Upper lobe of left lung (tissue), 6 donors: ENCODE measurements around the gene CD300LB. TPM values are rescaled to one million over a fixed set of nuclear protein-coding genes. Genes with fewer than 3 reads are reported as not detected.
"Not testable (repeated sequence)": the region's sequence is repeated elsewhere in the genome, so short reads cannot be mapped to it uniquely, and the experiment has no call there.

ENCODE experiments used
- ATAC-seq, 2 donors: fragments of 200-7000 bp; cut with Tn5 transposase; one replicate each; pipeline ENCODE4 v1.9.1; 2022; ENCODE audit warnings: mild to moderate bottlenecking in 2 of 2, moderate library complexity in 2 of 2; ENCODE audit not compliant: low FRiP score in 2 of 2
- DNase-seq, 2 donors: peaks; one replicate each; pipeline ENCODE4 v3.0.0-alpha.2; 2019 to 2020
- H3K27ac ChIP-seq, 4 donors: fragments of 200-600 bp; sonication (generic); one replicate each; pipeline ENCODE4 v1.5.1; 2016 to 2019
- H3K27me3 ChIP-seq, 4 donors: fragments of 200-600 bp; sonication (generic); one replicate each; pipeline ENCODE4 v1.5.1; 2017 to 2019
- H3K36me3 ChIP-seq, 4 donors: fragments of 200-600 bp; sonication (generic); one replicate each; pipeline ENCODE4 v1.5.1; 2016 to 2019
- H3K4me1 ChIP-seq, 4 donors: fragments of 200-600 bp; sonication (generic); one replicate each; pipeline ENCODE4 v1.5.1; 2018 to 2019
- H3K4me3 ChIP-seq, 4 donors: fragments of 200-600 bp; sonication (generic); one replicate each; pipeline ENCODE4 v1.5.1; 2017 to 2019; ENCODE audit warnings: mild to moderate bottlenecking in 2 of 4, moderate library complexity in 1 of 4
- H3K9me3 ChIP-seq, 4 donors: fragments of 200-600 bp; sonication (generic); one replicate each; pipeline ENCODE4 v1.5.1; 2018 to 2019
- CTCF ChIP-seq, 6 experiments: fragments of 450-650 bp in 4 of 6; fragments of 200-600 bp in 2 of 6; sonication (generic) in 2 of 6; IDR thresholded peaks; one replicate each; pipeline ENCODE4 v1.5.1; 2016 to 2019; ENCODE audit warnings: antibody characterized with exemption in 6 of 6
- EP300 ChIP-seq, 4 donors: sonication (generic); formaldehyde crosslinking; IDR thresholded peaks; one replicate each; pipeline ENCODE4 v1.5.1; 2017; ENCODE audit warnings: antibody characterized with exemption in 4 of 4, control low read depth in 2 of 4
- POLR2A ChIP-seq, 4 donors: fragments of 450-650 bp; IDR thresholded peaks; one replicate each; pipeline ENCODE4 v1.5.1; 2016 to 2017; ENCODE audit warnings: antibody characterized with exemption in 4 of 4, mild to moderate bottlenecking in 2 of 4
- POLR2AphosphoS5 ChIP-seq, 2 donors: sonication (generic); formaldehyde crosslinking; IDR thresholded peaks; one replicate each; pipeline ENCODE4 v1.5.1; 2017; ENCODE audit warnings: antibody characterized with exemption in 2 of 2
- WGBS, 2 donors: methylation state at CpG; one replicate each; pipeline ENCODE4 v1.1.5; 2017 to 2018; 5-methylcytosine and 5-hydroxymethylcytosine counted together
- total RNA-seq, 6 donors: library from RNA; depleted of rRNA in 4 of 6; stranded (reverse); fragments of >200 nt in 4 of 6; gene quantifications; one replicate each; pipeline versions ENCODE4 v1.1.0 to v1.2.1, GENCODE V29; 2016 to 2021
- donor health status: DM: no; HTN: no; CAD: no; lungs with moderate emphysema.
- donor health status: DM: no; HTN: yes; CAD: no; lungs with severe emphysema.

The CD300LB gene
- total RNA-seq, 6 donors from 2014 or later, result 0.49 to 3.1 (median 1.5) TPM

GRCh38 chr17:74508156-74508555 is 23.1 kb downstream of the CD300LB start:
- Histone ChIP-seq H3K9me3 (no peaks in the 10 kb centered on the region), H3K4me3 (no peak overlapping the region), H3K36me3 (no peaks in the 10 kb centered on the region), H3K27me3 (no peaks in the 10 kb centered on the region), H3K4me1 (peaks cover 0 to 6% (median 2%) of the 10 kb centered on the region in 4 donors), H3K27ac (no peak overlapping the region)
- no peak for ATAC-seq
- no peak for DNase-seq
- TF ChIP-seq CTCF (IDR thresholded peaks at IDR 0.05), result no peak
- no peak for TF ChIP-seq EP300 (IDR thresholded peaks at IDR 0.05)
- no peak for TF ChIP-seq POLR2AphosphoS5 (IDR thresholded peaks at IDR 0.05)
- TF ChIP-seq POLR2A (IDR thresholded peaks at IDR 0.05), result no peak

- H3K4me1 ChIP-seq, H3K36me3 ChIP-seq, H3K4me3 ChIP-seq, H3K27me3 ChIP-seq, ATAC-seq, H3K27ac ChIP-seq, H3K9me3 ChIP-seq: not testable (repeated sequence)
- whole genome bisulfite sequencing, 2 donors, result 53 to 57% methylated on average over 5 of the region's 5 CpGs
- DNase-seq, result peak in 1 of 2 donors; percentile 74
Measured at GRCh38 chr17:74503949-74504348, 27.3 kb downstream of the CD300LB start.

GRCh38 chr17:74502861-74503260 is 28.4 kb downstream of the CD300LB start:
- WGBS, 2 donors, result 66 to 70% methylated on average over 6 of the region's 6 CpGs
- H3K27ac ChIP-seq, result no peak overlapping the region
- H3K4me3 ChIP-seq, result no peak overlapping the region
- TF ChIP-seq POLR2A (IDR thresholded peaks at IDR 0.05) (no peak), POLR2AphosphoS5 (IDR thresholded peaks at IDR 0.05) (no peak), CTCF (IDR thresholded peaks at IDR 0.05) (no peak), EP300 (IDR thresholded peaks at IDR 0.05) (no peak)
- H3K9me3 ChIP-seq, result no peaks in the 10 kb centered on the region
- no peaks in the 10 kb centered on the region for H3K36me3 ChIP-seq
- H3K27me3 ChIP-seq, result no peaks in the 10 kb centered on the region
- peaks cover 0 to 5% (median 0%) of the 10 kb centered on the region in 4 donors for H3K4me1 ChIP-seq
- no peak for ATAC-seq
- DNase-seq, result no peak

- WGBS, 2 donors, result 88 to 91% methylated on average over 3 of the region's 3 CpGs
- ATAC-seq (no peak), DNase-seq (no peak)
- Histone ChIP-seq H3K27me3 (no peaks in the 10 kb centered on the region), H3K9me3 (no peaks in the 10 kb centered on the region), H3K27ac (no peak overlapping the region), H3K4me1 (peaks cover 0 to 5% (median 0%) of the 10 kb centered on the region in 4 donors), H3K36me3 (no peaks in the 10 kb centered on the region), H3K4me3 (no peak overlapping the region)
- TF ChIP-seq POLR2A (IDR thresholded peaks at IDR 0.05), result no peak
Measured at GRCh38 chr17:74499992-74500391, 31.3 kb downstream of the CD300LB start.

- Histone ChIP-seq H3K4me1 (peaks cover 0 to 4% (median 0%) of the 10 kb centered on the region in 4 donors), H3K4me3 (no peak overlapping the region), H3K27me3 (no peaks in the 10 kb centered on the region), H3K27ac (no peak overlapping the region), H3K36me3 (no peaks in the 10 kb centered on the region), H3K9me3 (no peaks in the 10 kb centered on the region)
- DNase-seq, result no peak
- 50 to 59% methylated on average over 5 of the region's 5 CpGs for WGBS, 2 donors
- TF ChIP-seq POLR2A (IDR thresholded peaks at IDR 0.05) (no peak), POLR2AphosphoS5 (IDR thresholded peaks at IDR 0.05) (no peak), EP300 (IDR thresholded peaks at IDR 0.05) (no peak), CTCF (IDR thresholded peaks at IDR 0.05) (no peak)
- ATAC-seq, result no peak
Measured at GRCh38 chr17:74497471-74497870, 33.8 kb downstream of the CD300LB start.

GRCh38 chr17:74493331-74493833 is 37.9 kb downstream of the CD300LB start:
- Histone ChIP-seq H3K4me3 (no peak overlapping the region), H3K4me1 (peaks cover 0 to 6% (median 0%) of the 10 kb centered on the region in 4 donors), H3K36me3 (no peaks in the 10 kb centered on the region), H3K9me3 (no peaks in the 10 kb centered on the region), H3K27ac (no peak overlapping the region), H3K27me3 (no peaks in the 10 kb centered on the region)
- 0 to 43% methylated on average over 3 to 11 of the region's 11 CpGs for WGBS, 2 donors
- peak; percentile 88 to 90 for ATAC-seq
- TF ChIP-seq POLR2A (IDR thresholded peaks at IDR 0.05) (no peak), CTCF (IDR thresholded peaks at IDR 0.05) (peak; percentile 84 to 94 (median 89))
- peak in 1 of 2 donors; percentile 69 for DNase-seq
